Stimulated activated CD4-positive, alpha-beta T cell treated with anti-CD3 and anti-CD28 coated beads, Interleukin-12 subunit alpha, Interleukin-12 subunit beta, amount 100 ng/mL, for 24 hours (primary cell): ENCODE results near the gene HNRNPU.

Source experiments
- DNase-seq, 2 experiments: peaks; one replicate each; pipeline ENCODE4 v3.0.0-alpha.2; 2020; ENCODE audit warnings: low read depth in 2 of 2

Gene HNRNPU

GRCh38 chr1:244802556-244803239 lies 61.6 kb downstream of the HNRNPU start:
- no peak for DNase-seq

DNA sequence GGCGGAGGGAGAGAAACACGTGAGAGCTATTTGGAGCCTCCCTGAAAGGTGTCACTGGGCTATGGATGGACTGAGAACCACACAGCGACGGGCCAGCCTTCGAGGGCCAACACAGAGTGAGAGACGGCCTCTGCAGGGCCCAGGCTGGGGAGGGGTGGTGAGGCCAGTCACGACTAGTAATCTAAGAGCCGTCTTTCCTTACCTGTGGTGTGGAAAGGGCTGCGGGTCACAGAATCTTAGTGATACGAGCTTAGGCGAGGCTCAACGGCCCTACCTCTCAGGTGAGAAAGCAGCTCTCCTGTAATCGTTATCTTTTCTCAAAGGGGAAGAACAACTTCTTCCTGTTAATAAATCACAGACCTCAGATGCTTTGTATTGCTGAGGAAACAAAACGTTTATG lies 62.3 kb downstream of the HNRNPU start:
- DNase-seq = no peak

DNA sequence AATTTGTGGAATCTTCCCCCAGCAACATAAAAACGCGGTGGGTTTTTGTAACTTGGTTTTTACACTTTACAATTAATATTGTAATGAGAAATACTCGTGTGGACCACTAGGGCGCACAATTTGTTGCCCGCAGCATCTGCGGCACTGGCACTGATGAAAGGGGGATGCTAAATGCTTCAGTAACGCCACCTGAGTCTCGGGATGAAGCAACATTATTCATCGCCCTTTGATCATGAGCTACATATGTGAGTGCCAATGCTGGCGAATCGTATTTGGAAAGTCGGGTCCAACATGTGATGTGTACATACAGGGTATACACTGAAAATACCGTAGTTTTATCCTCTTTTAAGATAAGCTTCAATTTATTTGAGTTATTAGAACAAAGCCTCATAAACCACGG lies 63.1 kb downstream of the HNRNPU start:
- peak; percentile 13 to 34 for DNase-seq

GRCh38 chr1:244800821-244801220 lies 63.5 kb downstream of the HNRNPU start:
- DNase-seq = no peak
